ENCODE data around the gene CRYBG3. TPM values are rescaled to one million over a fixed set of nuclear protein-coding genes. Genes with fewer than 3 reads are reported as not detected.
"Not testable (repeated sequence)": the region's sequence is repeated elsewhere in the genome, so short reads cannot be mapped to it uniquely, and the experiment has no call there.

The CRYBG3 gene
- total RNA-seq, 2 experiments from 2014 or later: 5.9 to 6.1 TPM

DNA sequence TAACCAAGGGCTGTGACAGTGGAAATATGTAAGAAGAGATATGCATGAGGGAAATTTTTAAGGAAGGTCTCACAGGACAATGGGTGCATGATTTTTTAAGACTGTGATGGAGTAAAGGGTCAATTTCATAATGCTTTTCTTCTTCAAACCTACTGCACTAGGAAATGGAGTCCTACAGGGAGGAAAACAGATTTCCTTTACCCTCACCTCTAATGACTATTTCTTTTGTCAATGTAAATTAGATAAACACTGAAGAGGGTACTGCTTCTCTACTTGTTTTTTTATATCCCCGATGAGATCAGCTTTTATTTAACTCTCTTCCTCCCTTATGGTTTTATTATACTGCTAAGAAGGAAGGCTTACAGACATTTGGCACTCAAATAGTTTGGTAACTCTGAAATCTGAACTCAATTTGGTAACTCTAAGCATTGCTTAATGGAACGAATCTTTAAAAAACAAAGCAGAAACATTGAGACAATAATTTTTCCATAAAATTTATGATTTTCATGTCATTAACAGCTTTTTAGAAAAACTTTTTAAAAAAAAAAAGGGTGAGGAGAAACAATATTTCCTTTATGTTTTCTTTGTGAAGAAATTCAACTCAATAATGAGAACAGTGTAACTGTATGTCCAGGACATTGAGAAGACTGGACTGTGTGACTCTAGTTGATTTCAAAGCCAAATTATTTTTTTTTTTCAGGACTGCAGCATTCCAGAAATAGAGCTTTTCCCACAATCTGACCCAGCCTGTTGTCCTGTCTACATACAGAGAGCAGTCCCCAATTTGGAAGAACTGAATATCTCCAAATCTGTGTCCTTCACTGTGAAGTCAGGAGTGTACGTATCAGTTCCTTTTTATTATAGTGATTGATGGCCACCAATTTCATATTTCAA lies 64.4 kb downstream of the CRYBG3 start:
- DNase-seq: no peak
- CTCF ChIA-PET: no interaction called here
- no peaks in the 10 kb centered on the region for H3K27me3 Mint-ChIP-seq
- no peak overlapping the region for H3K4me3 Mint-ChIP-seq
- no peaks in the 10 kb centered on the region for H3K9me3 Mint-ChIP-seq (ENCODE audit: low read depth)
- peaks cover 30% of the 10 kb centered on the region for H3K36me3 Mint-ChIP-seq
- H3K4me1 Mint-ChIP-seq: peaks cover 16% of the 10 kb centered on the region
- ATAC-seq: no peak
- H3K27ac Mint-ChIP-seq: no peak overlapping the region

DNA sequence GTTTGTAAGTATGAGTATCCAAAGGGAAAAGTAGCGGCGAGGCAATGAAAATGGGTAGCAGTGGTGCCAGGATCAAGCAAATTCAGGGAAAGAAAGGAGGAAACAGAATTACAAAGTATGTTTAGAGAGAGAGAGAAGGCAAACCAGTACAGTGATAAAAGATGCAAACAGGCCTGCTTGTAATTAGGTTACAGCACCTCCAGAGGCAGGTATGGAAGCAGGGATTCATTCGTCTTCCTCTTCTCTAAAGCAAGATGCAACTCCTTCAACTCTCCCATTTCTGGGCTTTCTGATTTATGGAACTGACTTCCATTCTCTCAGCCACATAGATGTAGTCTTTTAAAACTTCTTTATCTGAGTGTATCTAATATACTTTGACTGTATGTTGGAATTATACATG lies 68.0 kb downstream of the CRYBG3 start:
- Mint-ChIP-seq H3K36me3 (peaks cover 28% of the 10 kb centered on the region), H3K9me3 (ENCODE audit: low read depth) (no peaks in the 10 kb centered on the region), H3K27ac (no peak overlapping the region), H3K4me1 (no peaks in the 10 kb centered on the region), H3K27me3 (no peaks in the 10 kb centered on the region), H3K4me3 (no peak overlapping the region)
- DNase-seq: no peak
- CTCF ChIA-PET: no interaction called here
- ATAC-seq: no peak

DNA sequence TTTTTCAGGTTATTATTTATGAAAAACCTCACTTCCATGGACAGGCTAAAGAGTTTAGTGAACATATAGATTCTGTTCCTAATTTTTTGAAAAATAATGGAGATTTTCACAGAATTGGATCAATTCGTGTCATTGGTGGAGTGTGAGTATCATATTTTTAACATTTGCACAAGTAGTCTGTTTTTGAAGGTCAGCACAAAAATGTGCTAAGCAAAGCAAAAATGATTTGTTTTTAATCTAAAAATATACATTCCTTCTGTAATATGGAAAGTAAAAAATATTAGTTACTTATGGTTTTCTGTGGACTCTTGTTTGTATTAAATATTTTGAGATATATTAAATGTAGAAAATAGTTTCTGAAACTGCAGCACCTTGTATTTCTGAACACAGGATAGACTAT lies 71.0 kb downstream of the CRYBG3 start:
- Mint-ChIP-seq H3K4me3 (no peak overlapping the region), H3K27me3 (no peaks in the 10 kb centered on the region), H3K36me3 (peaks cover 15% of the 10 kb centered on the region), H3K9me3 (ENCODE audit: low read depth) (no peaks in the 10 kb centered on the region), H3K4me1 (no peaks in the 10 kb centered on the region), H3K27ac (no peak overlapping the region)
- no peak for ATAC-seq
- CTCF ChIA-PET: no interaction called here
- no peak for DNase-seq

DNA sequence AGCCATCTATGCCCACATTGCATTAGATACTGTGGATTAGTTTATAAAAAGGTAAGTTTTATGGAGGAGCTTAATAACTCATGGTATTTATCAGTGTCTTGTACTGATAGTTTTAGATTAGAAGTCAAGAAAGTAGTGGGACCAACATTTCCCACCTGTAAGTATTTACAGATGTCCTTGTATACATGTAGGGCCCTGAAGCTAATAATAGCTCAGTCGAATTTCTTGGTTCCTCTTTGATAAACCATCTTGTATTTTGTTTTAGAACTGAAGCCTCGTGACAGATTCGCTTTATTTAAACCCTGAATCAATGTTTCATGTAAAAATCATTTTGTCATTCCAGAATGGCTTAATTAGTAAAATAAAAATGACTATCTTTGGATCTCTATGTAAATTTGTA lies 73.4 kb downstream of the CRYBG3 start:
- Mint-ChIP-seq H3K4me3 (no peak overlapping the region), H3K9me3 (ENCODE audit: low read depth) (no peaks in the 10 kb centered on the region), H3K36me3 (peaks cover 16% of the 10 kb centered on the region), H3K4me1 (no peaks in the 10 kb centered on the region), H3K27me3 (no peaks in the 10 kb centered on the region), H3K27ac (no peak overlapping the region)
- DNase-seq: no peak
- no peak for ATAC-seq
- CTCF ChIA-PET: no interaction called here

DNA sequence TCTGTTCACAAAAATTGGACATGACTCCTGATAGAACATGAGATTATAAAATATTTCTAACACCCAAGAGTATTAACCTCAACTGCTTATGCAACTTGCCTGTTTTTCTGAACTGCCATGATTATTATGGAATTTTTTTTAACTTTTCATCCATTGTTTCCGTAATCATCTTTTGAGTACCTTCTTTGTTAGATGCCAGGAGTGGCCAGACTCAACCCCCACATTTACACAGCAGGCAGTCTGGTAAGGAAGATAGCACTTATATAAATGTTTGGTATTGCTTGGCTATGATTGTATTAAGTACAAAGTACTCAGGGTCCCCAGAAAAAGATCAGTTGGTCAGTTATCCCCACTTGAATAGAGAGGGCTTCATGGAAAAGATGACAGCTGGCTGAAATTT lies 74.3 kb downstream of the CRYBG3 start:
- ATAC-seq (no peak), DNase-seq (no peak)
- no peaks in the 10 kb centered on the region for H3K9me3 Mint-ChIP-seq (ENCODE audit: low read depth)
- H3K36me3 Mint-ChIP-seq: peaks cover 16% of the 10 kb centered on the region
- H3K4me3 Mint-ChIP-seq: no peak overlapping the region
- no peak overlapping the region for H3K27ac Mint-ChIP-seq
- CTCF ChIA-PET: no interaction called here
- H3K4me1 Mint-ChIP-seq: no peaks in the 10 kb centered on the region
- H3K27me3 Mint-ChIP-seq: no peaks in the 10 kb centered on the region

DNA sequence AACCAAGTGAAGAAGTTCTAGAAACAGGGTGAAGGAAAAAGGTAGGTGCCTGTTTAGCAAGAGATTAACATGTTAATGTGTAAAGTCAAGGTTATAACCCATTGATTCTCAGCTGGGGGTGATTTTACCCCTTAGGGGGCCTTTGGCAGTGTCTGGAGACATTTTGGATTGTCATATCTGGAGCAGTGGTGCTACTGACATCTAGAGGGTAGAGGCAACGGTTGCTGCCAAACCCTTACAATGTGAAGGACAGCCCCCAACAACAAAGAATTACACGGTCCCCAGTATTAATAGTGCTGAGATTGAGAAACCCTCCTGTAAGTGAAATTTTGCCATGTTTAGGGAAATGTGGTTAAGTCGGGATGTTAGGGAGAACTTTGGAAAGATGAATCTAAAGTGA lies 74.7 kb downstream of the CRYBG3 start:
- DNase-seq: no peak
- no peak for ATAC-seq
- H3K27ac Mint-ChIP-seq: no peak overlapping the region
- peaks cover 16% of the 10 kb centered on the region for H3K36me3 Mint-ChIP-seq
- H3K4me1 Mint-ChIP-seq: peaks cover 2% of the 10 kb centered on the region
- no peak overlapping the region for H3K4me3 Mint-ChIP-seq
- CTCF ChIA-PET: no interaction called here
- H3K9me3 Mint-ChIP-seq (ENCODE audit: low read depth): no peaks in the 10 kb centered on the region
- no peaks in the 10 kb centered on the region for H3K27me3 Mint-ChIP-seq

DNA sequence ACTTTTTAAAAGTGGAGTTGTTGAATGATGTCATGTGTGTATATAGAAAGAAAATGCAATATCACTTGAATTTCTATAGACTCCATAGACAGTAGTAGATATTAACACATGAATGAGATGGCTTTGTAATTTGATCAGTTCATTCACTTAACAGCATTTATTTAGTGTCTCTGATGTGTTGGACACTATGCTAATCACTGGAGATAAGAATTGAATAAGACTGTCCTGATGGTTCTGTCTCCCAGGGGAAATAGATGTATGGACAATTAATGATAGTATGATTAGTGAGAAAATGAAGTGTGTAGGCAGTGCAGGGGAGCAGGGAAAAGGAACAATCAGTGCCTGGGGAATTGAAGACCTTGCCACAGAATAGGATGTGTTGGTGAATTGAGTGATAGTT lies 77.5 kb downstream of the CRYBG3 start:
- Mint-ChIP-seq H3K27me3 (no peaks in the 10 kb centered on the region), H3K36me3 (peaks cover 14% of the 10 kb centered on the region), H3K27ac (no peak overlapping the region), H3K9me3 (ENCODE audit: low read depth) (no peaks in the 10 kb centered on the region), H3K4me1 (peaks cover 2% of the 10 kb centered on the region), H3K4me3 (no peak overlapping the region)
- no peak for ATAC-seq
- CTCF ChIA-PET: no interaction called here
- no peak for DNase-seq

DNA sequence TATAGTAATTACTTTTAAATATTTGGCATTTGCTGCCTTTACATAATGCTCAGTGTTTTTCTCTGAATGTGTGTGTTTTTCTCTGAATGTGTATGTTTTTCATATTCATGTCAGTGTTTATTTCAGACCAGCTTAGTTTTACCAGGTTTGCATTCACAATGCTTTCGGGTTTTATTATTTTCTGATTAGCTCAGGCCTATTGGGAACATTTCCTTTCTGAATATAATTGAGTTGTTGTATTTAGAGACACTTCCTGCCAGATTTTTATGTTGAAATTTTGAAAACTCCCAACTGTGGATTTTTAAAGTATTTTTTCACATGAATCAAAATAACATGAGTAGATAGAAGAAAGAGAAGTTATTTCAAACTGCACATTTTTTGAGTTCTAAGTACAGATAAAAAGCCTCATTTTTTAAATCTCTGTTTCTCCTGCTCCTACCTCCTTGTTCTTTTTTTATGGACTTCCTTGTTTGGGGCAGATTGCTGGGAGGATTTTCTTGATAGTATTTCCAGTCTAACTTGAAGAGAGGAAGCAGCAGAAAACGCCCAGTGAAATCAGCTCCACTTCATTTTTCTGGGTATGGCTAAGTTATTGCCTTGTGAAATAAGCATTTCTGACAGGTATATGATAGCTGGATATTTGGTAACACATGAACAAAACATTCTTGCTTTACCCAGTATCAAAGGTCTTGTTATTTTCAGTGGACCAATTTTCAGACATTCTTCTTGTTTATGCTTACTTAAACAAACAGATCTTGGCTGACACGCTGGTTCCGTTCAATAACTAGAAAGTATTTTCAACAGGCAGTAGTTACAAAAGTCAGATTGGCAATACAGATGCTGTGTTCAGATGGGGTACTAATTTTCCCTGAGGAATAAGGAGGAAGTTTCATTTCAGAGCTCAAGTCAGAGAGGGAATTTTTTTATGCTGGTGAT lies 79.8 kb downstream of the CRYBG3 start:
- Mint-ChIP-seq H3K4me1 (peaks cover 2% of the 10 kb centered on the region), H3K27ac (no peak overlapping the region), H3K27me3 (no peaks in the 10 kb centered on the region), H3K9me3 (ENCODE audit: low read depth) (no peaks in the 10 kb centered on the region), H3K36me3 (peaks cover 11% of the 10 kb centered on the region), H3K4me3 (no peak overlapping the region)
- CTCF ChIA-PET: no interaction called here
- no peak for DNase-seq
- no peak for ATAC-seq

DNA sequence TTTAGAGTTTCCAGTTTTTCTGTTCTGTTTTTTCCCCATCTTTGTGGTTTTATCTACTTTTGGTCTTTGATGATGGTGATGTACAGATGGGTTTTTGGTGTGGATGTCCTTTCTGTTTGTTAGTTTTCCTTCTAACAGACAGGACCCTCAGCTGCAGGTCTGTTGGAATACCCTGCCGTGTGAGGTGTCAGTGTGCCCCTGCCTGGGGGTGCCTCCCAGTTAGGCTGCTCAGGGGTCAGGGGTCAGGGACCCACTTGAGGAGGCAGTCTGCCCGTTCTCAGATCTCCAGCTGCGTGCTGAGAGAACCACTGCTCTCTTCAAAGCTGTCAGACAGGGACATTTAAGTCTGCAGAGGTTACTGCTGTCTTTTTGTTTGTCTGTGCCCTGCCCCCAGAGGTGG lies 88.0 kb downstream of the CRYBG3 start:
- H3K27ac Mint-ChIP-seq; ATAC-seq; H3K9me3 Mint-ChIP-seq (ENCODE audit: low read depth); CTCF ChIA-PET; H3K27me3 Mint-ChIP-seq; H3K4me3 Mint-ChIP-seq; DNase-seq: not testable (repeated sequence)
- peaks cover 17% of the 10 kb centered on the region for H3K36me3 Mint-ChIP-seq
- peaks cover 26% of the 10 kb centered on the region for H3K4me1 Mint-ChIP-seq

DNA sequence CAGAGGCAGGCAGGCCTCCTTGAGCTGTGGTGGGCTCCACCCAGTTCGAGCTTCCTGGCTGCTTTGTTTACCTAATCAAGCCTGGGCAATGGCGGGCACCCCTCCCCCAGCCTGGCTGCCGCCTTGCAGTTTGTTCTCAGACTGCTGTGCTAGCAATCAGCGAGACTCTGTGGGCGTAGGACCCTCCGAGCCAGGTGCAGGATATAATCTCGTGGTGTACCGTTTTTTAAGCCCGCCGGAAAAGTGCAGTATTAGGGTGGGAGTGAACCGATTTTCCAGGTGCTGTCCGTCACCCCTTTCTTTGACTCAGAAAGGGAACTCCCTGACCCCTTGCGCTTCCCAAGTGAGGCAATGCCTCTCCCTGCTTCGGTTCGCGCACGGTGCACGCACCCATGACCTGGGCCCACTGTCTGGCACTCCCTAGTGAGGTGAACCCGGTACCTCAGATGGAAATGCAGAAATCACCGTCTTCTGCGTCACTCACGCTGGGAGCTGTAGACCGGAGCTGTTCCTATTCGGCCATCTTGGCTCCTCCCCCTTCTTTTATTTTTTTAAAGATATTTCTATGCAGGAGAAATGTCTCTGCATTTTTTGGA lies 88.5 kb downstream of the CRYBG3 start:
- Mint-ChIP-seq H3K36me3 (peaks cover 21% of the 10 kb centered on the region), H3K27ac (peak overlapping the region; percentile 89), H3K4me3 (peak overlapping the region; percentile 77), H3K4me1 (peaks cover 29% of the 10 kb centered on the region)
- DNase-seq: peak; percentile 56
- CTCF ChIA-PET; H3K27me3 Mint-ChIP-seq; ATAC-seq; H3K9me3 Mint-ChIP-seq (ENCODE audit: low read depth): not testable (repeated sequence)

DNA sequence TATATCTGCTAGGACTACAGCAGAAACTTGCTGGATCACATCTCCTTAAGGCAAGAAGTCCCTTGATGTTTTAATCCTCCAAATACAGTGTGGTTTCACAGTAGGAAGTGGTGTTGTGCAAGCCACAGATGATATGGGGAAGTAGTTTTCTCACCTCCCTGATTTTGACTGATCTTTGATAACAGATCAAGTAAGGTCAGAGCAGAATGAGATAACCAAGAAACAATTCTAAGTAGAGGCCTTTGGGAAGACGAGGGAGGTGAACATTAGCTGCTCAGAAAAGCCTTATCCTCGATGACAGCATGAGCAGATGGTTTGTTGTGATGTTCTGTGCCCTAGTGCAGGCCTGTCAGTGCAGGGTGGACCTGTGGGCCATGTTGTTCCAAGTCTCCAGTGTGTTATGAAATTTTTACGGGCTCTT lies 89.1 kb downstream of the CRYBG3 start:
- CTCF ChIA-PET: no interaction called here
- Mint-ChIP-seq H3K27ac (peak overlapping the region; percentile 89), H3K27me3 (no peaks in the 10 kb centered on the region), H3K4me1 (peaks cover 29% of the 10 kb centered on the region), H3K4me3 (peak overlapping the region; percentile 77), H3K9me3 (ENCODE audit: low read depth) (no peaks in the 10 kb centered on the region), H3K36me3 (peaks cover 25% of the 10 kb centered on the region)
- DNase-seq (peak; percentile 57), ATAC-seq (peak; percentile 80)

DNA sequence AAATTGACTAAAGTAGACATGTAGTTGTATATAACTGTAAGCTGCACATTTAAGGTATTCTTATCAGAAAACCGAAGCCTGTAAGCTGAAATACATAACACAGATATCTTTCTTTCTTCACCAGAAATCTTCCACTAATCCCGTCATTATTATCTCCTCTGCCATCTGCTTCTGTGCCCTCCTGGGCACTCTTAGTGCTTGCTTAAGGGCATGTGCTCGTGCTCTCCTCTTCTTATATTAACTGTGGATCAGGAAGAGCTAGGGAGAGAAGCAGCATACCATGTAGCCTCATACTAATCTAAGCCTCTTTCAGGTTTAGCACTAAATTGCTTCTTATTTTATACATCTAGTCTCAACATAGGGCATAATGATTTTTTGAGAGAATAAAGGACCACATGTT lies 89.6 kb downstream of the CRYBG3 start:
- peak overlapping the region; percentile 89 for H3K27ac Mint-ChIP-seq
- peaks cover 29% of the 10 kb centered on the region for H3K4me1 Mint-ChIP-seq
- H3K36me3 Mint-ChIP-seq: peaks cover 27% of the 10 kb centered on the region
- ATAC-seq (no peak), DNase-seq (no peak)
- no peaks in the 10 kb centered on the region for H3K27me3 Mint-ChIP-seq
- H3K4me3 Mint-ChIP-seq: no peak overlapping the region
- CTCF ChIA-PET: no interaction called here
- H3K9me3 Mint-ChIP-seq (ENCODE audit: low read depth): no peaks in the 10 kb centered on the region

DNA sequence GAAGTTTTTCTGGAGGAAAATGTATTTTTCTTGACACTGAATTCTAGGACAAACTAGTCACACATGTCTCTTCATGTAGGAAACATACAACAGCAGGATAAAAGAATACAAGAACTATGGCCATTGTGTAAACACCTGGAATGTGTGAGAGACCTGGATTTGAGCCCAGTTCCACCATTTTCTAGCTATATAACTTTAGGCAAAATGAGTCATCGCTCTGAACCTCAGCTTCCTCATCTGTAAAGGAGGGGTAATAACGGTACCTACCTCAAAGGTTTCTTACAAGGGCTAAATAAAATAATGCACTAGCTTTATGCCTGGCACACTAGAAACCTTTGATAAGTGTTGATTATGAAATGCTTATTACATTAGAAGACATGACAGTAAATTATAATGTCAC lies 92.6 kb downstream of the CRYBG3 start:
- Mint-ChIP-seq H3K36me3 (peaks cover 40% of the 10 kb centered on the region), H3K4me1 (peaks cover 29% of the 10 kb centered on the region), H3K27me3 (no peaks in the 10 kb centered on the region), H3K4me3 (no peak overlapping the region), H3K27ac (no peak overlapping the region), H3K9me3 (ENCODE audit: low read depth) (no peaks in the 10 kb centered on the region)
- CTCF ChIA-PET: interaction anchor here (1.0 kb wide), 2 partner anchors 55 to 150 kb away, joined by 3 read pairs; partner anchors contain the start of gene ARL6
- no peak for DNase-seq
- ATAC-seq: no peak

Measured in activated CD8-positive, alpha-beta memory T cell treated with anti-CD3 and anti-CD28 coated beads, Interleukin-2, amount 10 ng/mL, durations not matched to agents 7 days and 5 days (primary cell).